ENCODE measurements around the gene NCKAP5.

The NCKAP5 gene

GRCh38 chr2:132758995-132759394, 809.3 kb downstream of the NCKAP5 start:
- TF ChIP-seq, protein P1, sequence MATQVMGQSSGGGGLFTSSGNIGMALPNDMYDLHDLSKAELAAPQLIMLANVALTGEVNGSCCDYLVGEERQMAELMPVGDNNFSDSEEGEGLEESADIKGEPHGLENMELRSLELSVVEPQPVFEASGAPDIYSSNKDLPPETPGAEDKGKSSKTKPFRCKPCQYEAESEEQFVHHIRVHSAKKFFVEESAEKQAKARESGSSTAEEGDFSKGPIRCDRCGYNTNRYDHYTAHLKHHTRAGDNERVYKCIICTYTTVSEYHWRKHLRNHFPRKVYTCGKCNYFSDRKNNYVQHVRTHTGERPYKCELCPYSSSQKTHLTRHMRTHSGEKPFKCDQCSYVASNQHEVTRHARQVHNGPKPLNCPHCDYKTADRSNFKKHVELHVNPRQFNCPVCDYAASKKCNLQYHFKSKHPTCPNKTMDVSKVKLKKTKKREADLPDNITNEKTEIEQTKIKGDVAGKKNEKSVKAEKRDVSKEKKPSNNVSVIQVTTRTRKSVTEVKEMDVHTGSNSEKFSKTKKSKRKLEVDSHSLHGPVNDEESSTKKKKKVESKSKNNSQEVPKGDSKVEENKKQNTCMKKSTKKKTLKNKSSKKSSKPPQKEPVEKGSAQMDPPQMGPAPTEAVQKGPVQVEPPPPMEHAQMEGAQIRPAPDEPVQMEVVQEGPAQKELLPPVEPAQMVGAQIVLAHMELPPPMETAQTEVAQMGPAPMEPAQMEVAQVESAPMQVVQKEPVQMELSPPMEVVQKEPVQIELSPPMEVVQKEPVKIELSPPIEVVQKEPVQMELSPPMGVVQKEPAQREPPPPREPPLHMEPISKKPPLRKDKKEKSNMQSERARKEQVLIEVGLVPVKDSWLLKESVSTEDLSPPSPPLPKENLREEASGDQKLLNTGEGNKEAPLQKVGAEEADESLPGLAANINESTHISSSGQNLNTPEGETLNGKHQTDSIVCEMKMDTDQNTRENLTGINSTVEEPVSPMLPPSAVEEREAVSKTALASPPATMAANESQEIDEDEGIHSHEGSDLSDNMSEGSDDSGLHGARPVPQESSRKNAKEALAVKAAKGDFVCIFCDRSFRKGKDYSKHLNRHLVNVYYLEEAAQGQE (IDR thresholded peaks at IDR 0.05; ENCODE audit: insufficient read depth in 1 of 2, low read depth in 2 of 2, low read length in 2 of 2), result no peak
- no peak for TF ChIP-seq FOXP2 (optimal IDR thresholded peaks at IDR 0.05; ENCODE audit: borderline replicate concordance, extremely low read depth, extremely low read length, insufficient read depth)
- TF ChIP-seq TAF1 (IDR thresholded peaks at IDR 0.05; ENCODE audit: borderline replicate concordance, insufficient read depth, low read length), result no peak
- TF ChIP-seq POLR2AphosphoS5 (IDR thresholded peaks at IDR 0.05; ENCODE audit: low read depth, low read length), result no peak
- no peak for TF ChIP-seq SIN3A (IDR thresholded peaks at IDR 0.05; ENCODE audit: borderline replicate concordance, insufficient read depth, low read length)

- no peak for TF ChIP-seq TAF1 (IDR thresholded peaks at IDR 0.05; ENCODE audit: borderline replicate concordance, insufficient read depth, low read length)
- no peak for TF ChIP-seq POLR2AphosphoS5 (IDR thresholded peaks at IDR 0.05; ENCODE audit: low read depth, low read length)
- no peak for TF ChIP-seq SIN3A (IDR thresholded peaks at IDR 0.05; ENCODE audit: borderline replicate concordance, insufficient read depth, low read length)
- TF ChIP-seq, protein P1 (IDR thresholded peaks at IDR 0.05; ENCODE audit: insufficient read depth in 1 of 2, low read depth in 2 of 2, low read length in 2 of 2), result no peak
- no peak for TF ChIP-seq FOXP2 (optimal IDR thresholded peaks at IDR 0.05; ENCODE audit: borderline replicate concordance, extremely low read depth, extremely low read length, insufficient read depth)
Measured at GRCh38 chr2:132757676-132758075, 810.6 kb downstream of the NCKAP5 start.

- TF ChIP-seq TAF1 (IDR thresholded peaks at IDR 0.05; ENCODE audit: borderline replicate concordance, insufficient read depth, low read length) (no peak), SIN3A (IDR thresholded peaks at IDR 0.05; ENCODE audit: borderline replicate concordance, insufficient read depth, low read length) (no peak), FOXP2 (optimal IDR thresholded peaks at IDR 0.05; ENCODE audit: borderline replicate concordance, extremely low read depth, extremely low read length, insufficient read depth) (no peak), POLR2AphosphoS5 (IDR thresholded peaks at IDR 0.05; ENCODE audit: low read depth, low read length) (no peak)
- TF ChIP-seq, protein P1 (IDR thresholded peaks at IDR 0.05; ENCODE audit: insufficient read depth in 1 of 2, low read depth in 2 of 2, low read length in 2 of 2), result no peak
Measured at GRCh38 chr2:132757002-132757589, 811.2 kb downstream of the NCKAP5 start.

GRCh38 chr2:132754867-132755472, 813.3 kb downstream of the NCKAP5 start:
- TF ChIP-seq FOXP2 (optimal IDR thresholded peaks at IDR 0.05; ENCODE audit: borderline replicate concordance, extremely low read depth, extremely low read length, insufficient read depth), result no peak
- TF ChIP-seq TAF1 (IDR thresholded peaks at IDR 0.05; ENCODE audit: borderline replicate concordance, insufficient read depth, low read length), result no peak
- no peak for TF ChIP-seq POLR2AphosphoS5 (IDR thresholded peaks at IDR 0.05; ENCODE audit: low read depth, low read length)
- no peak for TF ChIP-seq SIN3A (IDR thresholded peaks at IDR 0.05; ENCODE audit: borderline replicate concordance, insufficient read depth, low read length)
- TF ChIP-seq, protein P1 (IDR thresholded peaks at IDR 0.05; ENCODE audit: insufficient read depth in 1 of 2, low read depth in 2 of 2, low read length in 2 of 2), result no peak

Measured in PFSK-1 (cell line).